Esophagus squamous epithelium (tissue), 5 donors: Measurements from ENCODE around the gene IGFBP4. TPM values are rescaled to one million over a fixed set of nuclear protein-coding genes. Genes with fewer than 3 reads are reported as not detected.

Source experiments
- DNase-seq: peaks from one replicate; lab custom pipeline; 2025; lab: John Stamatoyannopoulos, UW
- H3K27ac ChIP-seq, 4 donors: fragments of 200-600 bp; sonication (generic); one replicate each; pipeline ENCODE4 v1.5.1; 2016 to 2019; ENCODE audit warnings: mild to moderate bottlenecking in 1 of 4
- H3K27me3 ChIP-seq, 4 donors: fragments of 200-600 bp; sonication (generic); 1 replicate in 3 of 4; 2 replicates in 1 of 4; pipeline versions ENCODE4 v1.5.1 to v1.6.0; 2017 to 2021; ENCODE audit warnings: antibody characterized with exemption in 1 of 4
- H3K36me3 ChIP-seq, 3 donors: fragments of 200-600 bp; sonication (generic); one replicate each; pipeline ENCODE4 v1.5.1; 2016 to 2019
- H3K4me1 ChIP-seq, 3 donors: fragments of 200-600 bp; sonication (generic); one replicate each; pipeline ENCODE4 v1.5.1; 2017 to 2019
- H3K4me3 ChIP-seq, 4 donors: fragments of 200-600 bp; sonication (generic); 1 replicate in 3 of 4; 2 replicates in 1 of 4; pipeline ENCODE4 v1.5.1; 2016 to 2019; ENCODE audit warnings: mild to moderate bottlenecking in 2 of 4, moderate library complexity in 1 of 4
- H3K9me3 ChIP-seq, 3 donors: fragments of 200-600 bp; sonication (generic); one replicate each; pipeline ENCODE4 v1.5.1; 2016 to 2019
- POLR2A ChIP-seq, 4 donors: fragments of 450-650 bp; IDR thresholded peaks; one replicate each; pipeline ENCODE4 v1.6.1; 2017; ENCODE audit warnings: antibody characterized with exemption in 4 of 4, mild to moderate bottlenecking in 4 of 4, moderate library complexity in 3 of 4
- WGBS, 2 donors: methylation state at CpG; one replicate each; pipeline ENCODE4 v1.1.5; 2018; 5-methylcytosine and 5-hydroxymethylcytosine counted together
- intact Hi-C: fragments of 100-400 bp; cut with DNase I; formaldehyde crosslinking; loops from one replicate; pipeline ENCODE4 v1.15.0; 2022
- total RNA-seq, 4 donors: library from RNA; depleted of rRNA; stranded (reverse); fragments of >200 nt; gene quantifications; one replicate each; pipeline ENCODE4 v1.1.0, GENCODE V29; 2016
- TF ChIP-seq, protein P1 (sequence below), 6 experiments: fragments of 450-650 bp in 4 of 6; fragments of 200-600 bp in 2 of 6; sonication (generic) in 2 of 6; IDR thresholded peaks; one replicate each; pipeline ENCODE4 v1.5.1; 2016 to 2019; ENCODE audit warnings: antibody characterized with exemption in 6 of 6, mild to moderate bottlenecking in 4 of 6, moderate library complexity in 4 of 6
- donor health status: DM: yes; HTN: yes; CAD: no.

IGFBP4 gene
- total RNA-seq, 4 donors from 2014 or later: 27.1 to 154 (median 73.0) TPM

DNA sequence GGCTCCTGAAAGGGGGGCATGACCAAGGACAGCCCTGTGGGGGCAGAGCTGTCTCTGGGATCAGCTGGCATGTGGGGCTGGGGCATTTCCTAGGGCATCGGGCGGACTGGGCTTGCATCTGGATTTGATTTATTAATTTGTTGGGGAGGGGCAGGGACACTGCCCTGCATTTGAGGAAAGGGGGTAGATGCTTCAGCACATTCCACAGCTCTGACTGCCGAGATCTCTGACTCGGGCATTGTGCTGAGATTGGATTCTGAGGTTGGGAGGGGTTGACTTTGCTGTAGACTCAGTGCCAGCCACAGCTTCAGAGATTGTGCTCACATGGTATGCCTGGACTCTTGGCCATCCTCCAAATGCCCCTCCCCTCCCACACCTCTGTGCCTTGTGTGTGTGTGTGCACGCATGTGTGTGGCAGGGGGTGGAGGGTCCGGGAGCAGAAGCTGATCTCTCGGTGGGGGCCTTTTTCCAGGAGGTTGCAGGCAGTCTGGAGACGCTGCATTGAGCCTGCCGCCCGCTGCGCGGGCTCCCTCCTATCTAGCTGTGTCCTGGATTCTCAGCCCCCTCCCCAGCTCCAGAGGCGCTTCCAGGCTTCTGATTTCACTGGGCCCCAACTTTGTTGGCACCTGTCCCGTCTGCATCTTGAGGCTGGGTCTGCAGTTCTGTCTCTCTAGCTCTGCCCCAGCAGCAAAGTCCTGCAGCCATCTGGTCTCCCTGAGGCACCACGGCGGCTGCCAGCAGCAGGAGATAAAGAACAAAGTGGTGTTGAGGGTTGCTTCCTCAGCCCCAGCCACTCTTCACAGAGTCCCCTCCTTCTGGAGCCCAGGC lies 14.9 kb downstream of the IGFBP4 start:
- WGBS, 2 donors: 53 to 84% methylated on average over 7 to 8 of the region's 16 CpGs
- no peak for DNase-seq
- Histone ChIP-seq H3K4me3 (no peak overlapping the region), H3K36me3 (peaks cover 9 to 53% (median 10%) of the 10 kb centered on the region in 3 donors), H3K9me3 (no peaks in the 10 kb centered on the region), H3K27ac (peak overlapping the region; percentile 9 to 64 (median 50)), H3K27me3 (no peaks in the 10 kb centered on the region), H3K4me1 (peaks cover 3 to 95% (median 59%) of the 10 kb centered on the region in 3 donors)
- TF ChIP-seq POLR2A (IDR thresholded peaks at IDR 0.05): no peak
- TF ChIP-seq, protein P1, sequence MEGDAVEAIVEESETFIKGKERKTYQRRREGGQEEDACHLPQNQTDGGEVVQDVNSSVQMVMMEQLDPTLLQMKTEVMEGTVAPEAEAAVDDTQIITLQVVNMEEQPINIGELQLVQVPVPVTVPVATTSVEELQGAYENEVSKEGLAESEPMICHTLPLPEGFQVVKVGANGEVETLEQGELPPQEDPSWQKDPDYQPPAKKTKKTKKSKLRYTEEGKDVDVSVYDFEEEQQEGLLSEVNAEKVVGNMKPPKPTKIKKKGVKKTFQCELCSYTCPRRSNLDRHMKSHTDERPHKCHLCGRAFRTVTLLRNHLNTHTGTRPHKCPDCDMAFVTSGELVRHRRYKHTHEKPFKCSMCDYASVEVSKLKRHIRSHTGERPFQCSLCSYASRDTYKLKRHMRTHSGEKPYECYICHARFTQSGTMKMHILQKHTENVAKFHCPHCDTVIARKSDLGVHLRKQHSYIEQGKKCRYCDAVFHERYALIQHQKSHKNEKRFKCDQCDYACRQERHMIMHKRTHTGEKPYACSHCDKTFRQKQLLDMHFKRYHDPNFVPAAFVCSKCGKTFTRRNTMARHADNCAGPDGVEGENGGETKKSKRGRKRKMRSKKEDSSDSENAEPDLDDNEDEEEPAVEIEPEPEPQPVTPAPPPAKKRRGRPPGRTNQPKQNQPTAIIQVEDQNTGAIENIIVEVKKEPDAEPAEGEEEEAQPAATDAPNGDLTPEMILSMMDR (IDR thresholded peaks at IDR 0.05): no peak
- intact Hi-C loops: no loop called here

DNA sequence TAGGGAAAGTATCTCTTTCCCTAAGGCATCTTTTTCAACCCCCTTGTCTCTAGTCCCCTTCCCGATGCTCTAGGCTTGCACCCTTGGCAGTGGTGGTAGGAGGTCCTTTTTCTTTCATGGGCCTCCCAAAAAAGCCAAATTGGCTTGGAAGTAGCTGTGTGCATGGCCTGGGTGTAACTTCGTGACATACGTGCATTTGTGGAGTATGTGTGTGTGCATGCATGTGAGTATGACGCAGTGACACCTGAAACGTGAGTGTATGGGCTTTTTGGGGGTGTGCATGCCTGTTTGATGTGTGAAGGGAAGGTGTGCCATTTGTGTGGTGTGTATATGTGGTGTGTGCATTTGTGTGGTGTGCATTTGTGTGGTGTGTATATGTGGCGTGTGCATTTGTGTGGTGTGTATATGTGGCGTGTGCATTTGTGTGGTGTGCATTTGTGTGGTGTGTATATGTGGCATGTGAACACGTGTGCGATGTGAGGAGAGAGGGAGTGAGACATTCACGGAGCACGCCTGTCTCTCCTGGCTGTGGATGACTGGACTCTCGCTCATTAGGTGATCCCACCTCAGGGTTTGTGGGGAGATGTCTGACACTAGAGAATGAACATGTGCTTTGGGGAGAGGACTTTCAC lies 15.7 kb downstream of the IGFBP4 start:
- Histone ChIP-seq H3K27ac (peak overlapping the region in 3 of 4 donors; percentile 49 to 65 (median 50)), H3K4me3 (no peak overlapping the region), H3K27me3 (no peaks in the 10 kb centered on the region), H3K4me1 (peaks cover 3 to 94% (median 59%) of the 10 kb centered on the region in 3 donors), H3K36me3 (peaks cover 2 to 45% (median 5%) of the 10 kb centered on the region in 3 donors), H3K9me3 (no peaks in the 10 kb centered on the region)
- intact Hi-C loops: no loop called here
- DNase-seq: no peak
- 75 to 80% methylated on average over 11 to 12 of the region's 12 CpGs for WGBS, 2 donors
- TF ChIP-seq POLR2A (IDR thresholded peaks at IDR 0.05): no peak
- TF ChIP-seq, protein P1 (IDR thresholded peaks at IDR 0.05): no peak

DNA sequence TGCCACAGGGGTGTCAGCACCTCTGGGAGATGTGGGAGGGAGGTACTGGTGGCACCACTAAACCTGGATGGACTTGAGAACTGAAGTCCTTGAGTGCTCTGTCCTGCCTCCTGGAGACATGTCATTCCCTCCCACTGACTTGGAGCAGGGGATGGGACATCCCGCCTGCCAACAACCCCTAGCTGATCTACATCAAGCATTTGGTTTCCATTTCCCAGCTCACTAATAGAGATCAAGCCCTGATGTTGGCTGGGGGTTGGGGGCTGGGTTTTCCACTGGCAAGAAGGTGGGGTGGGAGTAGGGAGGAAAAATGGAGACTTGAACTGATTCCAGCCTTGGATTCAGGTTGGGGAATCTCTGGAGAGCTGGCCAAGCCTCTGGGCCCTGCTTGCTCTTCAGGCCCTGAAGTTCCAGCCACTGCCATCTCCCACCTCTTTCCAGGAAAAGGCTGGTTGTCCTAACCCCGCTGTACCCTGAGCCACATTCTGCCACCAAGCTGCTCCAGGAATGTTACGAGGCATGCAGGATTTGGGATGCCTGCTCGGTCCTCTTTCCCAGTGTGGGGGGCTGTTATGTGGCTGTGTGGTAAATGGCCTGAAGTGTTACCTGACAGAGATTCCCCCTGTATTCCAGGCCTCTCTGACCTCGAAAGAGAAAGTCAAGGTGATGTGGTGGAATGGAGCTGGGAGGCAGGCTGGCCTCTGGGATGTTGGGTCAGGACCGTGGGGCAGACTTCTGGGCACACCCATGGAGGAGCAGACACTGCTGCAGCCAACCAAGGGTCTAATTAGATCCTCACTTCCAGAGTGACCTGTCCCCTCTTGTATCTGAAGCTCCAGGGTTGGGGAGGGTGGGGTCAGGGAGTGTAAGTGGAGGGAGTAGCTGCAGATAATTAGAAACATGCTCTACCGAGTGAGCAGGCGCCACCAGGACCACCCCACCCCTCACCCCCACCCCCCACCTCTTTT lies 16.7 kb downstream of the IGFBP4 start:
- Histone ChIP-seq H3K27me3 (no peaks in the 10 kb centered on the region), H3K4me1 (peaks cover 3 to 87% (median 59%) of the 10 kb centered on the region in 3 donors), H3K9me3 (no peaks in the 10 kb centered on the region), H3K27ac (peak overlapping the region; percentile 9 to 65 (median 40)), H3K4me3 (no peak overlapping the region), H3K36me3 (peaks cover 0 to 35% (median 0%) of the 10 kb centered on the region in 3 donors)
- 46 to 65% methylated on average over 2 to 5 of the region's 8 CpGs for WGBS, 2 donors
- TF ChIP-seq POLR2A (IDR thresholded peaks at IDR 0.05): no peak
- TF ChIP-seq, protein P1 (IDR thresholded peaks at IDR 0.05): no peak
- DNase-seq: no peak
- intact Hi-C loops: no loop called here

DNA sequence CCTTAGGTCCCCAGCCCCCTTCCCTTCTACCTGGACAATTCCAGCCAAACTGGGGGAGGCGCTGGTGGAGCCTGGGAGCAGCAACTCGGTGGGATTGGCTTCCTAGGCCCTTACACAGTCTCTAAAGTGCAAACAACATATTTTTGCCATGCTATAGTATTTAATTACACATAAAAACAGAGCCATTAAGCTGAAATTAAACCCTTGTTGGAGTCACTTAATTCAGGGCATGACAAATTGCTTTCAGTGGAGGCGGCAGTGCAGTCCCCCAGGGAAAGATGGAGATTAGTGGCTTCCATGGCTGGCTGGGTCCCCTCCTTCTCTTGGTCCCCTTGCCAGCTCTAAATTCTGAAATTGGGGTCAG lies 17.3 kb downstream of the IGFBP4 start:
- DNase-seq: no peak
- no peaks in the 10 kb centered on the region for H3K27me3 ChIP-seq
- no peak overlapping the region for H3K4me3 ChIP-seq
- TF ChIP-seq, protein P1 (IDR thresholded peaks at IDR 0.05): no peak
- no peak for TF ChIP-seq POLR2A (IDR thresholded peaks at IDR 0.05)
- WGBS, 2 donors: 31 to 59% methylated on average over 2 of the region's 3 CpGs
- intact Hi-C loops: no loop called here
- H3K4me1 ChIP-seq: peaks cover 3 to 83% (median 59%) of the 10 kb centered on the region in 3 donors
- no peaks in the 10 kb centered on the region for H3K9me3 ChIP-seq
- H3K36me3 ChIP-seq: peaks cover 0 to 29% (median 0%) of the 10 kb centered on the region in 3 donors
- peak overlapping the region; percentile 9 to 65 (median 40) for H3K27ac ChIP-seq
